ENCODE results near the gene HNRNPM. TPM values are rescaled to one million over a fixed set of nuclear protein-coding genes. Genes with fewer than 3 reads are reported as not detected.
"Not testable (repeated sequence)": the region's sequence is repeated elsewhere in the genome, so short reads cannot be mapped to it uniquely, and the experiment has no call there.

HNRNPM gene
- total RNA-seq, 1 donor from 2014 or later = 198 TPM

- H3K4me3 ChIP-seq = no peak overlapping the region
- no peak overlapping the region for H3K27ac ChIP-seq
- peaks cover 23 to 28% of the 10 kb centered on the region in 2 donors for H3K36me3 ChIP-seq
- no peaks in the 10 kb centered on the region for H3K9me3 ChIP-seq
- intact Hi-C loops (cut with DNase I) = no loop called here
- no peak for TF ChIP-seq CTCF (IDR thresholded peaks at IDR 0.05)
- no peak for DNase-seq (ENCODE audit: low spot score in 2 of 2)
- H3K27me3 ChIP-seq = no peaks in the 10 kb centered on the region
- H3K4me1 ChIP-seq = peaks cover 0 to 13% of the 10 kb centered on the region in 2 donors
Measured at GRCh38 chr19:8429044-8429443, 15.7 kb upstream of the HNRNPM start.

GRCh38 chr19:8429826-8430225 is 14.9 kb upstream of the HNRNPM start:
- no peak for TF ChIP-seq CTCF (IDR thresholded peaks at IDR 0.05)
- Histone ChIP-seq H3K27me3 (no peaks in the 10 kb centered on the region), H3K27ac (no peak overlapping the region), H3K4me3 (no peak overlapping the region), H3K9me3 (no peaks in the 10 kb centered on the region), H3K36me3 (peaks cover 23 to 28% of the 10 kb centered on the region in 2 donors), H3K4me1 (peaks cover 0 to 11% of the 10 kb centered on the region in 2 donors)
- no peak for DNase-seq (ENCODE audit: low spot score in 2 of 2)
- intact Hi-C loops (cut with DNase I) = no loop called here

- H3K4me1 ChIP-seq = peaks cover 0 to 11% of the 10 kb centered on the region in 2 donors
- no peak overlapping the region for H3K27ac ChIP-seq
- intact Hi-C loops (cut with DNase I) = no loop called here
- H3K36me3 ChIP-seq = peaks cover 23 to 28% of the 10 kb centered on the region in 2 donors
- H3K4me3 ChIP-seq = no peak overlapping the region
- DNase-seq (ENCODE audit: low spot score in 2 of 2) = no peak
- TF ChIP-seq CTCF (IDR thresholded peaks at IDR 0.05) = no peak
- no peaks in the 10 kb centered on the region for H3K27me3 ChIP-seq
- H3K9me3 ChIP-seq = no peaks in the 10 kb centered on the region
Measured at GRCh38 chr19:8430650-8431049, 14.1 kb upstream of the HNRNPM start.

- TF ChIP-seq CTCF (IDR thresholded peaks at IDR 0.05) = no peak
- H3K27ac ChIP-seq = no peak overlapping the region
- no peak overlapping the region for H3K4me3 ChIP-seq
- no peak for DNase-seq (ENCODE audit: low spot score in 2 of 2)
- intact Hi-C loops (cut with DNase I) = no loop called here
- no peaks in the 10 kb centered on the region for H3K9me3 ChIP-seq
- no peaks in the 10 kb centered on the region for H3K27me3 ChIP-seq
- peaks cover 0 to 11% of the 10 kb centered on the region in 2 donors for H3K4me1 ChIP-seq
- H3K36me3 ChIP-seq = peaks cover 11 to 18% of the 10 kb centered on the region in 2 donors
Measured at GRCh38 chr19:8438236-8438635, 6.5 kb upstream of the HNRNPM start.

GRCh38 chr19:8441725-8442544 is 2.8 kb upstream of the HNRNPM start:
- no peak for TF ChIP-seq CTCF (IDR thresholded peaks at IDR 0.05)
- Histone ChIP-seq H3K27ac (no peak overlapping the region), H3K4me1 (peaks cover 10 to 12% of the 10 kb centered on the region in 2 donors), H3K4me3 (no peak overlapping the region), H3K27me3 (no peaks in the 10 kb centered on the region), H3K36me3 (peaks cover 11 to 18% of the 10 kb centered on the region in 2 donors), H3K9me3 (no peaks in the 10 kb centered on the region)
- intact Hi-C loops (cut with DNase I) = no loop called here
- DNase-seq (ENCODE audit: low spot score in 2 of 2) = no peak

GRCh38 chr19:8444140-8444676 is 567 bp upstream of the HNRNPM start:
- Histone ChIP-seq H3K4me1 (peaks cover 12 to 27% of the 10 kb centered on the region in 2 donors), H3K27ac (peak overlapping the region; percentile 70 to 98), H3K4me3 (peak overlapping the region; percentile 81 to 96)
- not testable (repeated sequence) for H3K9me3 ChIP-seq; DNase-seq (ENCODE audit: low spot score in 2 of 2); H3K27me3 ChIP-seq; H3K36me3 ChIP-seq
- intact Hi-C loops (cut with DNase I) = loop anchor here (1.0 to 2.0 kb wide), 4 partner anchors 20 to 81 kb away; partner anchors contain the start of genes MARCHF2 and ZNF414
